Measurements from ENCODE around the gene ZNF500. TPM values are rescaled to one million over a fixed set of nuclear protein-coding genes. Genes with fewer than 3 reads are reported as not detected.

ZNF500 gene
- total RNA-seq, 4 donors from 2014 or later: 11.8 to 20.6 (median 17.6) TPM

DNA sequence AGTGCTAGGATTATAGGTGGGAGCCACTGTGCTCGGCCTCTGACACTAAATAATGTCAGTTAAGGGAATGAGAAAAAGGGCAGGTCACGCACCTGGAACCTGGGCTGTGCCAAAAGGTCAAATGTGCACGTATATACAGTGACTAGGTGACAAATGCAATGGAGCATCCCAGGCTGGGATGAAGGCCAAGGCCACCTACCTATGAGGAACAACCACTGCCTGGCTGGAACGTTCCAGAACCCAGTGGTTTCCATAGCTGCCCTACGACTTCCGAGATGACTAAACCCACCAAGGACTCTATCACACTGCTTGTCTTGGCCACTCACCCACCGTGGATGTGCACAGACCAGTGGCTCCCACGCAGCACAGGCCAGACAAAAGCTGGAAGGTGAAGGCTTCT is 16.1 kb downstream of the ZNF500 start:
- no peak overlapping the region for H3K4me3 ChIP-seq (replicated peaks in 1 of 3)
- 69 to 87% methylated on average over 8 of the region's 8 CpGs for WGBS, 2 donors
- TF ChIP-seq, protein P1, sequence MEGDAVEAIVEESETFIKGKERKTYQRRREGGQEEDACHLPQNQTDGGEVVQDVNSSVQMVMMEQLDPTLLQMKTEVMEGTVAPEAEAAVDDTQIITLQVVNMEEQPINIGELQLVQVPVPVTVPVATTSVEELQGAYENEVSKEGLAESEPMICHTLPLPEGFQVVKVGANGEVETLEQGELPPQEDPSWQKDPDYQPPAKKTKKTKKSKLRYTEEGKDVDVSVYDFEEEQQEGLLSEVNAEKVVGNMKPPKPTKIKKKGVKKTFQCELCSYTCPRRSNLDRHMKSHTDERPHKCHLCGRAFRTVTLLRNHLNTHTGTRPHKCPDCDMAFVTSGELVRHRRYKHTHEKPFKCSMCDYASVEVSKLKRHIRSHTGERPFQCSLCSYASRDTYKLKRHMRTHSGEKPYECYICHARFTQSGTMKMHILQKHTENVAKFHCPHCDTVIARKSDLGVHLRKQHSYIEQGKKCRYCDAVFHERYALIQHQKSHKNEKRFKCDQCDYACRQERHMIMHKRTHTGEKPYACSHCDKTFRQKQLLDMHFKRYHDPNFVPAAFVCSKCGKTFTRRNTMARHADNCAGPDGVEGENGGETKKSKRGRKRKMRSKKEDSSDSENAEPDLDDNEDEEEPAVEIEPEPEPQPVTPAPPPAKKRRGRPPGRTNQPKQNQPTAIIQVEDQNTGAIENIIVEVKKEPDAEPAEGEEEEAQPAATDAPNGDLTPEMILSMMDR (IDR thresholded peaks at IDR 0.05): no peak
- no peak for TF ChIP-seq POLR2A (IDR thresholded peaks at IDR 0.05)
- intact Hi-C loops (cut with DNase I): no loop called here
- H3K36me3 ChIP-seq: peaks cover 19 to 22% of the 10 kb centered on the region in 2 donors
- no peak overlapping the region for H3K27ac ChIP-seq
- H3K4me1 ChIP-seq: peaks cover 13 to 16% of the 10 kb centered on the region in 2 donors
- no peaks in the 10 kb centered on the region for H3K9me3 ChIP-seq
- DNase-seq: no peak
- H3K27me3 ChIP-seq: no peaks in the 10 kb centered on the region

DNA sequence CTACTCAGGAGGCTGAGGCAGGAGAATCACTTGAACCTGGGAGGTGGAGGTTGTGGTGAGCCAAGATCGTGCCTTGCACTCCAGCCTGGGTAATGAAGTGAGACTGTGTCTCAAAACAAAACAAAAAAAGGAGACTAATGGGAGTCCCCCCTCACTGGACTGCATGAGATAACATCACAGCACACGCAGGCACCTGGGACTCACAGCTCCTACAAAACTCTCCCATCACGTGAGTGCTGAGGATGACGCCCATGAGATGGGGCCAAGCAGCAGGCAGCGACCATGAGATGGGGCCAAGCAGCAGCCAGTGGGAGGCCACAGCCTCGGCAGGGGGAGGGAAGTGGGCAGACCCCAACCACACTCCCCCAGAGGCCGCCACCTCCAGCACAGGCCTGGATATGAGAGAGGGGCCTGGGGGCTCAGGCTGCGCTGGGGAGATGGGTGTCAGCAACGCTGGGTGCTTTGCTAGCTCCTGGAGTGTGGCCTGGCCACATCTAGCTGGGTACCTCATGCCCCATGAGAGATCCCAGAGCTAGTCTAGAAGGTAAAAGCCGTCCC is 17.2 kb downstream of the ZNF500 start:
- intact Hi-C loops (cut with DNase I): no loop called here
- DNase-seq: no peak
- no peak overlapping the region for H3K27ac ChIP-seq
- no peaks in the 10 kb centered on the region for H3K27me3 ChIP-seq
- 86 to 89% methylated on average over 10 of the region's 10 CpGs for WGBS, 2 donors
- H3K4me3 ChIP-seq (replicated peaks in 1 of 3): no peak overlapping the region
- peaks cover 13 to 16% of the 10 kb centered on the region in 2 donors for H3K4me1 ChIP-seq
- peaks cover 17 to 22% of the 10 kb centered on the region in 2 donors for H3K36me3 ChIP-seq
- H3K9me3 ChIP-seq: no peaks in the 10 kb centered on the region
- TF ChIP-seq POLR2A (IDR thresholded peaks at IDR 0.05): no peak
- TF ChIP-seq, protein P1 (IDR thresholded peaks at IDR 0.05): no peak

DNA sequence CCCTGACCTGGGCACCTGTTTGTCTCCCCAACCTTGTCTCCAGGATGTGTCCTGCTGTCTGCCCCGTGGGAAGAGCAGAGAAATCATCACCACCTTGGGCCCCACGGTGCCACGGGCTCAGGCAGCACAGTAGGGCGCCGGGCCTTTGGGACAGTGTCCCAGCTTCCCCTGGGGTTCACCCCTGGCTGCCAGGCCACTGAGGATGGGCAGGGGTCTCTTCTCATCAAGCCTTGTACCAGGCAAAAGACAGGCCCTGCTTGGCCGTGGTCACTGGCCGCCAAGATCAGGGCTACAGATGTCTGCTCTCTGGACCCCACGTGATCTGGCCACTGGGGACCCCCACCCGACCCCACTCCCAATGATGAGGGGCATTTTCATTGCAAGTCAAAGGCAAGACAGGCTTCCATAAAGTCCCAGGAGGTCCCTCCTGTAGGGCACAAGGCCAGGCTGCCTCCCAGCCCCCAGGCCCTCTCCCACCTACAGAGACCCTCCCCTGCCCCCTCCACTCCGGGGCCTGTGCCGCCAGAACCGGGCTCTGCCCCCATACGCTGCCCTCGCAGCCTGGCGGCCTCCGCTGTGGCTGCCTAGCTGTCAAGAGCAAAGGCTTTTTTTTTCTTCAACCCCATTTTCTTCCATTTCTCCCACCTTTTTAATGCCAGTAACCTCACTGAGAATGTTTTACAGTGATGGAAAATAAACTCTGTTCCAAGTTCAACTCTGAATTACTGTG is 18.1 kb downstream of the ZNF500 start:
- DNase-seq: no peak
- intact Hi-C loops (cut with DNase I): no loop called here
- H3K27ac ChIP-seq: no peak overlapping the region
- peaks cover 13 to 16% of the 10 kb centered on the region in 2 donors for H3K4me1 ChIP-seq
- H3K36me3 ChIP-seq: peaks cover 15 to 22% of the 10 kb centered on the region in 2 donors
- H3K9me3 ChIP-seq: no peaks in the 10 kb centered on the region
- no peaks in the 10 kb centered on the region for H3K27me3 ChIP-seq
- WGBS, 2 donors: 84 to 93% methylated on average over 9 to 14 of the region's 16 CpGs
- no peak overlapping the region for H3K4me3 ChIP-seq (replicated peaks in 1 of 3)
- TF ChIP-seq POLR2A (IDR thresholded peaks at IDR 0.05): no peak
- TF ChIP-seq, protein P1 (IDR thresholded peaks at IDR 0.05): no peak

DNA sequence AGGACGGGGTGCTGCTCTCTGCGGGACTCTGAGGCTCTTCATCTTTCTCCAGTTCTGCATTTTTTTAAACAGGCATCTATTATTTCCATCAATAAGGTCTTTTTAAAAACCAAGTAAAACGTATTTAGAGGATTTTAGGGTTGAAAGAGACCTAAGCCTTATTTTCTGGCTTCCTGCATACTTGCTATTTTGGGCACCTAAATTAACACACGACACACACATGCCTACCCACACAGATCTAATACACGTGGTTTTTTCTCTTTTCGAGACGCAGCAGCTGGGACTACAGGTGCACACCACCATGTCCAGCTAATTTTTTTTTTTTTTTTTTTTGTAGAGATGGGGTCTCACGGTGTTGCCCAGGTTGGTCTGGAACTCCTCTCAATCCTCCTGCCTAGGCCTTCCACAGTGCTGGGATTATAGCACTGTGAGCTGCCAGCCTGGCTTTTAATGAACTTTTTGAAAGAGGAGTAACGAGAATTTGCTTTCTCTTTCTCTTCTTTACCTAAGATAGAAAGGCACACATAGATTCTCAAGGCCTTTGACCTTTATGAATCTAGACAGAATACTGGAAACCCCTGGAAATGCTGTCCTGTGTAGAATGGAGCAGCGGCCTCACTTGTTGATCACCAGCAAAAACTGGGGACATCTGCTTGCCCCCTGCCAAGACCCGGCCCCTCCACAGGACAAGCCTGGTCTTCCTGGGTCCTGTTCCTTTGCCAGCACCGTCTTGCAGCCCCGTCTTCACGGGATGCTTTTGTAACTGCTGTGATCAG is 18.9 kb downstream of the ZNF500 start:
- Histone ChIP-seq H3K27me3 (no peaks in the 10 kb centered on the region), H3K4me3 (replicated peaks in 1 of 3) (no peak overlapping the region), H3K27ac (no peak overlapping the region), H3K4me1 (peaks cover 11 to 14% of the 10 kb centered on the region in 2 donors), H3K9me3 (no peaks in the 10 kb centered on the region), H3K36me3 (peaks cover 13 to 20% of the 10 kb centered on the region in 2 donors)
- WGBS, 2 donors: 86 to 88% methylated on average over 14 of the region's 14 CpGs
- intact Hi-C loops (cut with DNase I): no loop called here
- TF ChIP-seq, protein P1 (IDR thresholded peaks at IDR 0.05): no peak
- TF ChIP-seq POLR2A (IDR thresholded peaks at IDR 0.05): no peak
- DNase-seq: no peak
